Urinary bladder (tissue), 4 donors: ENCODE measurements around the gene LENG8. TPM values are rescaled to one million over a fixed set of nuclear protein-coding genes. Genes with fewer than 3 reads are reported as not detected.

Experiments
- DNase-seq: peaks from one replicate; pipeline ENCODE4 v3.0.0-alpha.2; 2015; ENCODE audit errors: extremely low spot score
- H3K27ac ChIP-seq: one replicate; pipeline ENCODE4 v1.5.1; 2013; ENCODE audit warnings: low read depth, mild to moderate bottlenecking, moderate library complexity
- H3K36me3 ChIP-seq: one replicate; pipeline ENCODE4 v1.6.1; 2013; ENCODE audit warnings: mild to moderate bottlenecking, moderate library complexity; ENCODE audit not compliant: insufficient read depth
- H3K4me1 ChIP-seq: one replicate; pipeline ENCODE4 v1.6.1; 2013; ENCODE audit warnings: mild to moderate bottlenecking, moderate library complexity; ENCODE audit not compliant: insufficient read depth
- H3K4me3 ChIP-seq: one replicate; pipeline ENCODE4 v1.5.1; 2013; ENCODE audit warnings: low read depth, low read length
- WGBS: extraction: QIAGEN DNeasy Blood & Tissue Kit; methylation state at CpG from one replicate; pipeline ENCODE4 v1.1.7; 2013; 5-methylcytosine and 5-hydroxymethylcytosine counted together
- polyA plus RNA-seq: library from polyadenylated mRNA; stranded (reverse); fragments of 200-250 nt; gene quantifications from one replicate; pipeline ENCODE4 v1.2.3, GENCODE V29; 2013
- total RNA-seq: library from RNA; depleted of rRNA; stranded (reverse); fragments of >200 nt; gene quantifications from one replicate; pipeline ENCODE4 v1.2.3, GENCODE V29; 2014
- donor health status: healthy with polysubstance abuse.
- donor health status: healthy.

LENG8 gene
- total and polyA plus RNA-seq, 2 donors: 49.7 to 121 TPM

DNA sequence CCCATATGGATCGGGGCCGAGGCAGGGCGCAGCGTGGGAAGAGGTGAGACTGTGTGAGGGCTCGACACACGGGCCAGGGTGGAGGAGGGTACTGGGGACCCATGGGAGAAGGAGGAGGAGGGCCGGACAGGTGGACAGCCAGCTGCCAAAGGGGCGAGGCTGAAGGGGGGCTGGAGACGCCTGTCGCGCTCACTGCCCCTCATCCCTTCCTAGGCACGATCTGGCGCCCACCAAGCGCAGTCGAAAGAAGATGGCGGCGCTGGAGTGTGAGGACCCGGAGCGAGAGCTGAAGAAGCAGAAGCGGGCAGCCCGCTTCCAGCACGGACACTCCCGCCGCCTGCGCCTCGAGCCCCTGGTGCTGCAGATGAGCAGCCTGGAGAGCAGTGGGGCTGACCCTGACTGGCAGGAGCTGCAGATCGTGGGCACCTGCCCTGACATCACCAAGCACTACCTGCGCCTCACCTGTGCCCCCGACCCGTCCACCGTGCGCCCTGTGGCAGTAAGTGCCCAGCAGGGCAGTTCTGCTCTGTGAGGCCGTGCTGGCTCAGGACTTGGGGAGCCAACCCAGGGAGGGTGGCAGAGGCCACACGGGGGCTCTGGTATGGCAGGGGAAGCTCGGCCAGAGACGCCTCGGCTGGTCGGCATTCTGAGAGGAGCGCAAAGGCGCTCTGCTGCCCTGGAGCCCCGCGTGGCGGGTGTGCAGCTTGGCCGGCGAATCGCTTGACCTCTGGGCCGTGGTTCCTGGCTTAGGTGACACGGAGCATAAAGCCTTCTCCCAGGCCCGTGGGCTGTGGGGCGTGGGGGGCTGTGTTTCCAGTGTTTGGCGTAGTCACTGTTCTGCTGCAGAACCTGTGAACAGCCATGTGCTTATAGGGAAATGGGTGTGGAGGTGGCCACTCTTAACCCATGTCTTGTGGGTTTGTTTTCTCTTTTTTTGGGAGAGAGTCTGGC, 7.7 kb downstream of the LENG8 start:
- no peak overlapping the region for H3K27ac ChIP-seq
- H3K36me3 ChIP-seq: peaks cover 8% of the 10 kb centered on the region
- no peak for DNase-seq
- WGBS: 92% methylated on average over 51 of the region's 51 CpGs
- H3K4me1 ChIP-seq: no peaks in the 10 kb centered on the region
- H3K4me3 ChIP-seq: no peak overlapping the region

DNA sequence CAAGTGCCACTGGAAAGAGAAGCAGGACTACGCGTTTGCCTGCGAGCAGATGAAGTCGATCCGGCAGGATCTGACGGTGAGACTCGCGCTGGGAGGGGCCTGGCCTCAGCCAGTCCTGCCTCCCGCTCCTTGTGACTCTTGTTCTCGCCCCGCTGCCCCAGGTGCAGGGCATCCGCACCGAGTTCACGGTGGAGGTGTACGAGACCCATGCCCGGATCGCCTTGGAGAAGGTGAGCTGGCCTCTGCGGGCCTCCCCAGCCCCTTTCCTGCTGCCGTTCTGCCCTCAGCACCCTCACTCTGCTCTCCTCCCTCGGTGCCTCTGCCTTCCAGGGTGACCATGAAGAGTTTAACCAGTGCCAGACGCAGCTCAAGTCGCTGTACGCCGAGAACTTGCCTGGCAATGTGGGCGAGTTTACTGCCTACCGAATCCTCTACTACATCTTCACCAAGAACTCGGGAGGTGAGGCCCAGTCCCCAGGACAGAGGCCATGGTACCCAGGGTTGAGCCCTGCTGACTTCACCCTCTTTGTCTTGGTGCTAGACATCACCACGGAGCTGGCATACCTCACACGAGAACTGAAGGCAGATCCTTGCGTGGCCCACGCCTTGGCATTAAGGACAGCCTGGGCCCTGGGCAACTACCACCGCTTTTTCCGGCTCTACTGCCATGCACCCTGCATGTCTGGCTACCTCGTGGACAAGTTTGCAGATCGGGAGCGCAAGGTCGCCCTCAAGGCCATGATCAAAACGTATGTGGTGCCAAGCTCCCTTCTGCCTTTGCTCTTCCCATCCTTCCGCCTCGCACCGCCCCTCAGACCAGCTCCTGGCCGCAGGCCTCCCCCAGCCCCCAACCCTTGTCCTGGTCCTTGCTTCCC, 9.0 kb downstream of the LENG8 start:
- H3K36me3 ChIP-seq: peaks cover 8% of the 10 kb centered on the region
- H3K4me1 ChIP-seq: no peaks in the 10 kb centered on the region
- H3K4me3 ChIP-seq: no peak overlapping the region
- DNase-seq: no peak
- 93% methylated on average over 42 of the region's 42 CpGs for WGBS
- H3K27ac ChIP-seq: no peak overlapping the region

DNA sequence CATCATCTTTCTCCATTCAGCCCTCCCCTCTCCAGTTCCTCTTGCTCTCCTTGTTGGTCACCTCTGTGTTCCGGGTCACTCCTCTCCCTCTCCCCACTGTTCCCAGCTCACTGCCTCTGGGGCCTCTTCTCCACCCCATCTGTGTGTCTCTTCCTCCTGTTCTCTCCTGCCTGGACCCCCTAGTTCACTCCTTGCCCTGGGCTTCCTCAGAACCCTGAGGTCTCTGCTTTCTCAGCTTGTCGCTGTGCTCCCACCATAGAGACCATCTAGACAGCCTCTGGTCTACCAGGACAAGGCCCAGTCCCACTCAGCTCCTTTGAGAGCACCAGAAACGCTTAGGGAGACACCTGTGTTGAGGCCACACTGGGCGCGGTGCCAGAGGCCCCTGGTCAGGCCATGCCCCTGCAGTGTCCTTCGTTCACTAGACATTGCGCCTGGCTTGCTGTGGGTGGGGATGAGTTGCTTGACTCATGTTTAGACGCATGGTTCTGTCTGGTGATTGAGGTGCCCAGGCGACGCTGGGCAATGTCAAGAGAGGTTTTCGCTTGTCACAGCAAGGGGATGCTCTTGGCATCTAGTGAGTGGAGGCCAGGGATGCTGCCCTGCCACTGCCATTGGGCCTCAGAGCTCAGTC, 9.8 kb downstream of the LENG8 start:
- DNase-seq: no peak
- no peaks in the 10 kb centered on the region for H3K4me1 ChIP-seq
- 83% methylated on average over 11 of the region's 11 CpGs for WGBS
- no peak overlapping the region for H3K27ac ChIP-seq
- peaks cover 8% of the 10 kb centered on the region for H3K36me3 ChIP-seq
- H3K4me3 ChIP-seq: no peak overlapping the region

DNA sequence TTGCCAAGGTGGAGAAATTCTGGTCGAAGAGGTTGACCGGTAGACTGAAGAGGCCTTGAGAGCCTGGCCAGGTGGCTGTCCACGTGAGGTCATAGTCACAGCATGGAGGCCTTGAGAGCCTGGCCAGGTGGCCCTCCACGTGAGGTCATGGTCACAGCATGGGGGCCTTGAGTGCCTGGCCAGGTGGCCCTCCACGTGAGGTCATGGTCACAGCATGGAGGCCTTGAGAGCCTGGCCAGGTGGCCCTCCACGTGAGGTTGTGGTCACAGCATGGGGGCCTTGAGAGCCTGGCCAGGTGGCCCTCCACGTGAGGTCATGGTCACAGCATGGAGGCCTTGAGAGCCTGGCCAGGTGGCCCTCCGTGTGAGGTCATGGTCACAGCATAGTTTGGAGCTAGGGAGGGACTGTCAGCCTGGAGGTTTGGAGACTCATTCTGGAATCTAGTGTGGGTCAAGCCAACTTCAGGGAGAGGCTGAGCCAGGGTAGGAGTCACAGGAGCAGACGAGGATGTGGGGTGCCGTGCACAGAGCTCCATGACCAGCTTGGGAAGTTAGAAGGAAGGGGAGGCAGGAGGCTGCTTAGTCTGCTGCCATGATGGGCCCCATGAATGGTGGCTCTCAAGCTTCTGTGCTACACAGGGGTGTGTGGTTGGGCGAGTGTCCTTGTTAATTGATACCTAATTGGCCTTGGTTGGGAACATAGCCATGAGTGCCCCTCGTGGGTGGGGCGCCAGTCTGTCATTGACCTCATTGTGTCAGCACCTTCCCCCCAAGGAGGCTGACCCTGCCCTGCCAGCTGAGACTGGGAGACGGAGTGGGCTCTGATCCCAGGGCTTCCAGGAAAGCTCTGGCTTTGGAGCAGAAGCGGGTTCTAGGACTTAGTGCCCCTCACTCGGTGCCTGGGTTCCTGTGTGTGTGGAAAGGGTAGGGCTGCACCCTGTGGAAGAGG, 10.6 kb downstream of the LENG8 start:
- 75% methylated on average over 16 of the region's 16 CpGs for WGBS
- peaks cover 8% of the 10 kb centered on the region for H3K36me3 ChIP-seq

DNA sequence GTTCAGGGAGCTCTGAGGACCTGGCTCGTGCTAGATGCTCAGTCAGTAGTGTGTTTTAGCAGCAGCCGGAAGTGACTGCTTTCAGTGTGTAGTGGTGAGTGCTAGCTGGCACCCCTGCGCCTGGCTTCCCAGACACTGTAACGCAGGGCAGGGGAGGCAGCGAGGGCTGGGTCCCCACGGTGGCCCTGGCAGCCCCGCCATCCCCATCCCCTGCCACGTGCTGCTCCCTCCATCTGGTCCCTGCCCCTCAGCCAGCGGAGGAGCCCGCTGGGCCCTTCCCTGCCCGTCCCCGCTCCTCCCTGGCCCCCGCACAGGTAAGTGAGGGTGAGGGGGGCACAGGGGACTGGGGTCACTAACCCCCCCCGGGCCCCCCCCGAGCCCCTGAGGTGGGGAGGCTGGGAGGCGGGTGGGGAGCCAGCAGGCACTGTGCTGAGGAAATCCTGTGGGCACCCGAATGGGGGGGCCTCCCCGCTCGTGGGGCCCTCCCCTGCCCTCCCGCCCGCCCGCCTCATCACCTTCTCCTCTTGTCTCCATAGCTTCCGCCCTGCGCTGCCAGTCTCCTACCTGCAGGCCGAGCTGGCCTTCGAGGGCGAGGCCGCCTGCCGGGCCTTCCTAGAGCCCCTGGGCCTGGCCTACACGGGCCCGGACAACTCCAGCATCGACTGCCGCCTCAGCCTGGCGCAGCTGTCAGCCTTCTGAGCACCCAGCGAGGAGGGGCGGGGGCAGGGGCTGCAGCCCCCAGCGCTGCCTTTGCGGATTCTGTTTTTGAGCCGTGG, 11.4 kb downstream of the LENG8 start:
- Histone ChIP-seq H3K4me3 (no peak overlapping the region), H3K36me3 (peaks cover 5% of the 10 kb centered on the region), H3K4me1 (no peaks in the 10 kb centered on the region), H3K27ac (no peak overlapping the region)
- 77% methylated on average over 39 of the region's 39 CpGs for WGBS
- no peak for DNase-seq

More for the DNA sequence above, 10.6 kb downstream of the LENG8 start:
- Histone ChIP-seq H3K4me1 (no peaks in the 10 kb centered on the region), H3K27ac (no peak overlapping the region), H3K4me3 (no peak overlapping the region)
- no peak for DNase-seq

DNA sequence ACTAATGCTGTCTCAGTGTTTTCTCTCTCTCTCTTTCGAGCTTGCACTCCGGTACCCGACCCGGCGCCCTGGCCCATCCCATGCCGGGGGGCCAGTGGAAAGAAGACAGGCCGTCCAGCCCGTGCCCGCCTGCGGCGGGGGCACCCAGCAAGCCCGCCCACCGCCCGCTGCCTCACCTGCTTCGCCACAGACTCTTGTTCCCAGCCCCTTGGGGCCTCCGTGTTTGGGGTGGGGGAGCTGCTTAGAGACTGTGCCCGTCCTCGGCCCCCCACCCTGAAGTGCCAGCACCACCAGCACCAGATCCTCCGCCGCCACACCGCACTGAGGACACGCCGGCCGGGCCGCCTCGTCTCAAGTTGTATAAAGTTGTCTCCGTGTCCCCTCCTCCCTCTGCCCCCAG, 12.2 kb downstream of the LENG8 start:
- Histone ChIP-seq H3K36me3 (peaks cover 5% of the 10 kb centered on the region), H3K4me1 (no peaks in the 10 kb centered on the region), H3K27ac (no peak overlapping the region), H3K4me3 (no peak overlapping the region)
- DNase-seq: no peak
- 62% methylated on average over 27 of the region's 27 CpGs for WGBS

DNA sequence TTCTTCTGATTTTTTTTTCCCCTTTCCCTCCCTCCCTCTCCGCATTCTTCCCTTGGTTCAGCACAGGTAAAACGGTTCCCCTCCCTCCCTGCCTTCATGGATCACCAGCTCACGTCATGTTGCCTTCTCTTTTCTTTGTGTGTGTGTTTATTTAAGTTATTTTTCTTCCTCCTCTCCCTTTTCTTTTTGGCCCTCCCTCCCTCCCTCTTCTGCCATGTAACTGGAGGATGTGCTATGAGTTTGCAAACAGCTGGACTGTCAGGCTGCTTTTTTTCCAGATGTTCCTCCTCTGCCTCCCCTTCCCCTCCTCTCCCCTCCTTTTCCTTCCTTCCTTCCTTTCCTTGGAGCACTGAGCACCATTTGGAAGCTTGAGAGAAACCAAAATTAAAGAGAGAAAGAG, 12.6 kb downstream of the LENG8 start:
- Histone ChIP-seq H3K4me1 (no peaks in the 10 kb centered on the region), H3K4me3 (no peak overlapping the region), H3K36me3 (peaks cover under 1% of the 10 kb centered on the region), H3K27ac (no peak overlapping the region)
- no peak for DNase-seq
- WGBS: 50% methylated on average over 3 of the region's 3 CpGs

DNA sequence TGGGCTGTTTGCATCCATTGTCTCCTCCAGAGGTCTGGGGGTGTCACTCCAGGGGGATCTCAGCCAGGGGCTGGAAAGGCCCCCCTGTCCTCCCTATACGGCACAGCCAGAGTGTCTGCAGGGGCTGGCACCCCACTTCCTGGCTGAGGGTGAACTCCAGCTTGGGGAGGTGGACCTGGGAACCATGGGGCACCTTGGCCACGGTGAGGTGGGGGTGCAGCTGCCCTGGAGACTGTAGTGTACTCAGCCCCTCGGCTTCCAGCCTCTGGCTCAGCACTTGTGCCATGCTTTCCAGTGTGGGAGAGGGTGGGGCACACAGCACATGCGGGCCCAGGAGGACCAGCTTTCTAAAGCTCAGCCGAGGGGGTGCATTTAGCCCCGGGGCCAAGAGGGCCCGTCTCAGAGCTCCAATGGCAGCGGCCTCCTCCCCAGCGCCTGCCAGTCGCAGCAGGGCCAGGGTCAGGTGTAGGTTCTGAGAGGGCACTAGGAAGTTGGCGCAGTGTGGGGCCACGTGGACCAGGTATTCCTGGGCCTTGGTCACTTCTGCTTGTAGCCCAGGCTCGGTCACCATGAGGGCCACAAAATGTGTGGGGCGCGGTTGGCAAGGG, 13.2 kb downstream of the LENG8 start:
- Histone ChIP-seq H3K36me3 (no peaks in the 10 kb centered on the region), H3K4me1 (no peaks in the 10 kb centered on the region), H3K4me3 (peak overlapping the region; percentile 47), H3K27ac (peak overlapping the region; percentile 97)
- WGBS: 61% methylated on average over 15 of the region's 15 CpGs
- DNase-seq: no peak

DNA sequence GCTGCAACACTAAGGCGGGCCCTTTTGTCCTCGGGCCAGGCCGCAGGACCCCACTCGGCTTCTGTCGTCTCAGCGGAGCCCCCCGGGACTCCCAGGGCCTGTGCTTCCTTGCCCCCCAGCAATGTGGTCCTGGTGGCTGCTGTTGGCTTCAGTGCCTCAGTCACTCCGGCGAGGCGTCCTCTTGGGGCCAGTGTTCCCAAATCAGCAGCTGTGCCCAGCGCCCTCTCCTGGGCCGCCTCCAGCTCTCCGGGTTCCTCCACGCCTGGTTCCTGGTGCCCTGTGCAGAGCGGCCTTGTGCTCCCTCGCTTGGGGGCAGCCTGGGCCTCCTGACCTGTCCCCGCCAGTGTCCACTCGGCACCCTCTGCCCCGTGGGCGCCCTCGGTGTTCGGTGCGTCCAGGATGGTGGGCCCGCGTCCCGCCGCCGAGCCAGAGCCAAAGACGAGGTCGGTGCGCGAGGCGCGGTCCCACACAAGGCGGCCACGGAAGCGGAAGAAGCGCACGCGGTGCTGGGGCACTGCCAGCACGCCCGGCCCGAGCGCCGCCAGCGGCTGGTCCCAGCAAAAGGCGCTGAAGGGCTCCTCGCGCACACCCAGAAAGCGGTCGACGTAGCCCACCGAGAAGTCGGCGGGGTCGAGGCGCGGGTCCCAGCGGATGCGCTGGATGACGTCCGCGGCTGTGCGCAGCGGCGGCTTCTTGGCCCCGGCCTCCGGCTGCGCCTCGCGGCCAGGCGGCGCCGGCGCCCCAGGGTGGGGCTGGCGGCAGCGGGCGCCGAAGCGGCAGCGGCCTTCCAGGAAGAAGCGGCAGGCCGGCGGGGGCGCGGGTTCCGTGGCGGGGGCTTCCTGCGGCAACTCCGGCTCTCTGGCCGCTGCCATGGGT, 13.9 kb downstream of the LENG8 start:
- Histone ChIP-seq H3K36me3 (no peaks in the 10 kb centered on the region), H3K4me1 (no peaks in the 10 kb centered on the region), H3K27ac (peak overlapping the region; percentile 97), H3K4me3 (peak overlapping the region; percentile 47)
- WGBS: 4% methylated on average over 91 of the region's 91 CpGs
- no peak for DNase-seq

DNA sequence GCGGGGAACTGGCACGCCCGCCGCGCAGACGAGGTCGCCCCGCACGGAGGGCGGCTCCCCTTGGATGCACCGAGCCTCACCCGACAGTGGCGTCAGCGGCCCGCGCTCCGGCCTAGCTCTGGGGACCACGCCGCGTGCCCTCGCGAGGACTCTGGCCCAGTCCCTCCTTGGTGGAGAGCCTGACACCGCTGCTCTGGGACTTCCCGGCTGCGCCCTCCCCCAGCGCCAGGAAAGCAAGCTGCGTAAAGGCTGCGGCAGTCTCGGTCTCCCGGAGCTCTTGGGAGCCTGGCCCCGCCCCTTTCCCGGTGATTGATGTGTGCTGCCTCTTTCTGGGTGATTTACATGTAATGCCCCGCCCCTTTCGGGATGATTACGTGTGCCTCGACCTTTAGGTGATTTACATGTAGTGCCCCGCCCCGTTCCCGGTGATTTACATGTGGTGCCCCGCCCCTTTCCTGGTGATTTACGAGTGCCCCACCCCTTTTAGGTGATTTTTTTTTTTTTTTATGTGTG, 14.6 kb downstream of the LENG8 start, which contains the start of gene LENG9:
LENG9 (minus strand) TSS at position 248 of the 513 bp plus-strand sequence. CDS start 252 bp downstream, outside the sequence.
- Histone ChIP-seq H3K4me3 (peak within 1 kb of the TSS; percentile 47), H3K27ac (peak within 1 kb of the TSS; percentile 97), H3K4me1 (no peaks in the 10 kb centered on the region), H3K36me3 (no peaks in the 10 kb centered on the region)
- WGBS: under 1% methylated on average over 41 of the region's 41 CpGs
- DNase-seq: peak; percentile 94
